Measurements from ENCODE around the gene ALDH1A3.

Gene ALDH1A3

DNA sequence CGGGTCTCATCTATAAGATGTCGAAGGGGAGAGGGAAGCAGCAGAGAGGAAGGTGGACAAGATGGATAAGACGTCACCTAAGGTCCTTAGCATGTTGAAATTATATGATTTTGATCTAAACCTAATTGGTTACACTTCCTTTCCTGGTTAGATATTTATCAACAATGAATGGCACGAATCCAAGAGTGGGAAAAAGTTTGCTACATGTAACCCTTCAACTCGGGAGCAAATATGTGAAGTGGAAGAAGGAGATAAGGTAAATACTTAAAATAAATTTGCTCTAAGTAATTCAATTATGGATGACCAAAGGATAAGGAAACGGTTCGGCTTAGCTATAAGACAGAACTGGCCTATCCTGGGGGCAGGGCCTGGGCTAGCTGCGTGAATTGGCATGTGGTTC lies 5.5 kb downstream of the ALDH1A3 start:
- no peak for DNase-seq

DNA sequence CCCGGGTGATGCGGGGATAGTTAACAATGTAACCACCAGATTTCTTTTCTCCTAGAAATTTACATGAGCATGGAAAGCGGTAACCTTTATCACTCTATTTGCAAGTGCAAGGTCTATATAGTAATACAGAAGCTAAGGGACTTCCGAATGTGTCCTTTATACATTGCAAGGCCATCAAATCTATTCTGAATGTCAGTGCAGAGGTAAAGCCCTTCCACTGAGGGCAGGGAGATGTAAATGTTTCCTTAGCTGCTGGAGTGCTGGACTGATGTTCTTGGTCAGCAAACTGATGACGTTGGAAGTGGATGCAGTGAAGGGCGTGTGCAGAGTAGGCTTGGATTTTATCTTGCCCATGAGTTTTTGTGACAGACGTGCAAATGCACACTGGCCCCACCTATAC lies 6.2 kb downstream of the ALDH1A3 start:
- no peak for DNase-seq

DNA sequence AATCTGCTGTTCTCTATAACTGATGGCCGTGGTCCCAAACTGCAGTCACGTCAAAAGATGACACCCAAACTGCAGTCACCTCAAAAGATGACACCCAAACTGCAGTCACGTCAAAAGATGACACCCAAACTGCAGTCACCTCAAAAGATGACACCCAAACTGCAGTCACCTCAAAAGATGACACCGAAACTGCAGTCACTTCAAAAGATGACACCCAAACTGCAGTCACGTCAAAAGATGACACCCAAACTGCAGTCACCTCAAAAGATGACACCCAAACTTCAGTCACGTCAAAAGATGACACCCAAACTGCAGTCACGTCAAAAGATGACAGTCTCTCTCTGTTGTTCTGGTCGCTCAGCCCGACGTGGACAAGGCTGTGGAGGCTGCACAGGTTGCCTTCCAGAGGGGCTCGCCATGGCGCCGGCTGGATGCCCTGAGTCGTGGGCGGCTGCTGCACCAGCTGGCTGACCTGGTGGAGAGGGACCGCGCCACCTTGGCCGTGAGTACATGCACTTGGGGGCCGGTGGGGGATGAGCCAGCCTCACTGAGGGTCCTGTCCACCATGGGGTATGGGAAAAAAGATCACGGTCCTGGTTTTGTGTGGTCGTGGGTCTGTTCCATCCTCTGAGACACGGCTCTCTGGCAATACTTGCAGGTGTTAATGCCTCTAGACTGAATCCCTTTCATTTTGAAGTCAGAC lies 7.7 kb downstream of the ALDH1A3 start:
- no peak for DNase-seq

DNA sequence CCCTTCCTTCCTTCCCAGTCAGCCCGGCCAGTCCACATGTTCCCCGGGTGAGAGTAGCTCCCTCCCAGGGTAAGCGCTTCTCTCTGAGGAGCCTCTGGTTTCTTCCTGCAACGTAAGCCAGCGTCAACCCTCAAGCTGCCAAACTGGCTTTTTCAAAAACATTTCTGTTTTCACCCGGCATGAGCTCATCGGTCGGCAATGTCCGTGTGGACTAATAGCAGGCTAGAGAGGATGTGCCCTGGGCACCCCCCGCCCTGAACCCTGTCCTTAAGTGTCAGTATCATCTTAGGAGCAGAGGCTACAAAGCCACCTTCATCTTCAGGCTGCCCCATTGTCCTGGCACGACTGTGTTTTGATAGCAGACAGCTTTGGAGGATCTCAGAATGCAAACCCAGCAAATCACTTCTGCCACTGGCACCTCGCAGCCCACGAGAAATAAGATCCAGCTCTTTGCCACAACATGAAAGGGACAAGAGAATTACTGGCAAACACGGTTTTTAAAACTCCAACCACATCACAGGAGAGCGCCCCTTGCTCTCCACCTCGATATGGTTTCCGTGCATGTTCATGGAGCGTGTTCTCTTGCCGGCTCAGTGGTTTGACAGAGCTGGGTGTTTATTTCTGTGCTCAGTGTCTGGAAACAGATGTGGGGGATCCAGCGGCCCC lies 9.9 kb downstream of the ALDH1A3 start:
- no peak for DNase-seq

DNA sequence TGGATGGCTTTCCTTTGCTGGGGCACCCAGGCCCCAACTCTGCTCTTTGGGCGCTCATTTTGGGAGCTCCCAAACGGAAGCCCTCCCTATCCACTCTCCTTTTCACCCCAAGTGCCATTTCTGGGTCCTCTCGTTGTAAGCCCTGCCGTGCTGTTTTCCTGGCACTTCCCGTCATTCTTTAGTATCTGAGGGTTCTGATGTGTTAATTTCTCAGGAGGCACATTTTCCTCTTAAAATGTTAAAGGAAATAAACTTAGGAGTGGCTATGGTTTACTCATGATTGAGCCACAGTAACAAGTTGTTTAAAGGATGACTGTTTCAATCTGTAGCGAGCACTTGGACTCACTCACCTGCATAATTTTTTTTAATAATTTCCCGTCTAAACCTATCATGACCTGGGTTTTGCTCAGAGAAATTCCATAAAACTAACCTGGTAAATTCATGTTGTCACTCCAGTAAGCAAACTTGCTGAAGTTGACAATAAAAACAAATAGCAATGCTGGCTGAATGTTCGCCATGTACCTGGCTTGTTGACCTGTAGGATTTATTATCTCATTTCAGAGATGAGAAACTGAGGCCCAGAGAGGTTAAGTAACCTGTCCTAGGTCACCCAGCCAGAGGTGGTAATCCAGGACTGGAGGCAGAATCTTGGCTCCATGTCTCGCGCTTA lies 10.6 kb downstream of the ALDH1A3 start:
- no peak for DNase-seq

DNA sequence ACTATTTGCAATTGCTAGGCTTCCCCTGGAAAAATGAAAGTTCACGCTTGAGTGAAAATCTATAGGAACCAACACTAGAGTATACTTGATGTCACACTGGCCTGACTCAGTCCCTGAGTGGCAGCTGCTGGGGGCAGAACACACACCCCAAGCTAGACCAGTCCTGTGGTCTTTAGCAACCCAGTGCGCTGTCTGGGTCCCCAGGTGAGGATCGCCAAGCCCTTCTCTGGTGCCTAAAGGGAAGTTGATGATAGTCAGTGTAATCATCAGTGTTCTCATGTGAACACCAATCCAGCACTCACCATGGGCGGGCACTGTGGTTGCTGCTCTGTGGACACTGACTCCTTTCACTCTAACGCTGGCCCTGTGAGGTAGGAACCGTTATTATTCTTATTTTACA lies 11.2 kb downstream of the ALDH1A3 start:
- DNase-seq: no peak

DNA sequence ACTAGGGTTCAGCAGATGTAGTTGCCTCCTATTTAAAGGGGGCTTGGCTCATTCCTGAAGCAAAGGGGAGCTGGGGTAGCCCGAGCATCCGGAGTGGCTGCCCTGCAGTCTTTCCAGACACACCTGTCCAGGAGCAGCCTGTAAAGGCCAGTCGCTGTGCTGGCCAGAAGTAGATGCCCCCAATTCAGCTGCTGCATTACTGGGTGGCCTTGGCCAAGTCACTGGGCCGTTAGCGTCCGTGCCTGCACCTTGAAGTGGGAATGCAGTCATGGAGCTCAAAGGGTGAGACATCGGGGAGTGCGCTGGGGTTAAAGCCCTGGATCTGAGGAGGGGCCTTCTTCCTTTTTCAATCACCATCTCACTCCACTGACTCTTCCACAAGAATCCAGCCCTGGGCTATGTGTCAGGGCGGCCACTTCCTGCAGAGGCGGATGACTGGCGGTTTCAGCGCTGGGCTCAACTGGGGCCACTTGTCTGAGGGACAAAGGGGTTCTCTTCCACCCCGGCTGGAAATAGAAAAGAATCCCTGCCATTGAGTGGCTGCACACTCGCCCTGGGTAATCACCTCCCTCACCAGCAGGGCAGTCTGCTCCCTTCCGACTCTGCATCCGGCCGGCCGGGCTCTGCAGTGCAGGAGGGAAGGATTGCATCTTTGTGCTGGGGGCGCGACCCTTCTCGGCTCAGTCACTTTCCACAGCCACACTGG lies 11.8 kb downstream of the ALDH1A3 start:
- DNase-seq: no peak

DNA sequence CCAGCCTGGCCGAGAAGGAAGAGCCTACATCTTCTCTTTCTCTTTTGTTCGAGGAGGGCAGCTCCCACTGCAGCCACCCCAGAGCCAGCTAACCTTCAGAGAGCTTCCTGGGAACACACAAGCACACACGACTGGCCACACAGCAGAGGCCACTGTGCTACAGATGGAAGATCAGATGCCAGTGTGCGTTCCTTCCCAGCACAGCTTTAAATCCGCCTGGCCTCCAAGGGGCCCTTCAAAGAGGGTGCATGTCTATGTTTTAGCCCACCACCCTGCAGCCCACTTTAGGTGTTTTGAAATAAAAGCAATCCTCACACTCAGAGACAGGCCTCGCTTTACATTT lies 12.4 kb downstream of the ALDH1A3 start:
- no peak for DNase-seq

DNA sequence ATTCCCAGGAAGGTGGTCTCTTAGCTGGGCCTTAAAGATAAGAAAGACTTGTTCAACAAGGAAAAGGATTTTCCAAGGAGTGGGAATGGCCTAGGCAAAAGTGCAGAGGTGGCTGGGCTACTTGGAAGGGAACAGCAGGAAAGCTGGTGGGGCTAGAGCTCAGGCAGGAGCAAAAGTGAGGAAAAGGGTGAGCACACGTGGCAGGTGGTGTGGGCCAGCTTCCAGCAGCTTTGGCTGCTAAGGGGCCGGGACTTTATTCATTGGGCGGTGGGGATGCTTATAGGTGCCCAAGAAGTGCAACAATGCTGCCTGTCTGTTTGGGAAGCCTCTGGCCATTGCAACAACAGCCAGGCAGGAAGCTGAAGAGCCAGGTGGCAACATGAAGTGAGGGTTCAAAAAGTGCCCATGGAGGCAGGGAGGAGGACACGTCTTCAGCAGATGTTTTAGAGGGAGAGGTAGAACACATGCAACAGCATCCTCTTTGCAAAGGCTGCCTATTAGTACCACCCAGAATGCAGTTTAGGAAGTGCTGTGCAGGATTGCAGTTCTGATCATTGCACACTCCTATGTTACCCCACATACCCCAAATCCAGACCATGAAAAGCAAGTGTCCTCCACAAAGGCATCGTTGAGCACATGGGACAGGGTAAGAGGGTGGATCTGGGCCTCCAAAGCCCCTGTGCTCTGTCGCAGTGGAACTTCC lies 13.8 kb downstream of the ALDH1A3 start:
- DNase-seq: no peak

DNA sequence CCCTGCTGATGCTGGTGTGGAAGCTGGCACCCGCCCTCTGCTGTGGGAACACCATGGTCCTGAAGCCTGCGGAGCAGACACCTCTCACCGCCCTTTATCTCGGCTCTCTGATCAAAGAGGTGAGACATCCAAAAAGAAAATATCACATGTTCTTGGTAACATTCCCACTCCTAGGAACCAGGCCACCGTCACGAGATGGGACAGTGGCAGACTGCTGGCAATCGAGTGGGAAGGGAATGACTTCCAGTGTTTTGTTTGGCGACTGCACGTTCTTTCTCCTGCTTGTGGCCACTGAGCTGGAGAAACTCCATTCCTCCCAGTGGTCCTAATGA lies 14.3 kb downstream of the ALDH1A3 start:
- DNase-seq: no peak

DNA sequence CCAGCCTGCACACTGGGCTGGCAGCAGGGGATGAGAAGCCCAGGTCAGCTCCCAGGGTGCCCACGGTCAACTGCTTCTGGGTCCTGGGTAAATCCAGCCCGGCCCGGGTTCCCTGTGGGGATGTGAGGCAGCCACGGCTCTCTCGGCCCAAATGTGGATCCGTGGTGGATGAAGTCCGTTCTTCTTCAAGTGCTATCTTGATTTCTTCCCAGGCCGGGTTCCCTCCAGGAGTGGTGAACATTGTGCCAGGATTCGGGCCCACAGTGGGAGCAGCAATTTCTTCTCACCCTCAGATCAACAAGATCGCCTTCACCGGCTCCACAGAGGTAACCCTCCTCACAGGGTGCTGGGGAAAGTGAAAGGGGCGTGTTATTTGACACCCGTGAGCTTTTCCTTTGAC lies 16.1 kb downstream of the ALDH1A3 start:
- DNase-seq: no peak

DNA sequence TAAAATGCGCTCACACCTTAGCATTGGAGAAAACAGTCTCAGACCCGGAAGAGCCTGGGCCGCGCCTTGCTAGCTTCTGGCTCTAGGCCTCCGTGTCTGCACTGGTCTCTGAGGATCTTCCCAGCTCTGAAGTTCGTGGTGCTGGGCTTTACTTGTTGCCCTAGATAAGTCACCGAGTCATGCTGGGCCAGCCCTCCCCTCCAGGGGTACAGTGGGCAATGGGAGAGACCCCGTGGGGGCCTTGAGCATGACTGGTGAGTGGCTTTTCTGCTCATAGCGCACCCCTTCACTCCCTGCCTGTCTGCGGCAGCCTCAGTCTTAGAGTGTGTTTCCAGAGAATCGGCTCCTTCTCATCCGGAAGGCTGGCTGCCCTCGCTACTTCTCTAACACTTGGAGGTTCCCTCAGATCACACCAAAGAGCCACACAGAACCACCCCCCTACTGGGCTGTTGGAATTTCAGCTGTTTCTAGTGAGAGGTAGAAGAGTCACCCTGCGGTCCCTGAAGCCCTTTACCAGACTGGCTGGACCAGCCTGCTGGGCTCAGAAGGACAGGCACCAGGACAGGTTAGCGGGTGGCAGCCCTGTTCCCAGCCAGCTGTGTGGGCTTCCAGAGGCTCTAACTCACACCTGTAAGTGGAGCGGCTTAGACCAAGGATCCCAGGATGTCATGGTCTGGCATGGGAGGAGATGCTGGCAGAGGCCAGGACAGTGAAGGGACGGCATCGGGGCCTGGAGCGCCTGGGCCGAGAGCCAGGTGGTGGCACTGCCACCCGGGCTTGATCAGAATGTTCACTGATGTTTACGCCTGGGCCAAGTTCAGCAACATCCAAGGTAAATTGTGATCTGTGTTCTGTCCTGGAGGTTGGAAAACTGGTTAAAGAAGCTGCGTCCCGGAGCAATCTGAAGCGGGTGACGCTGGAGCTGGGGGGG lies 17.9 kb downstream of the ALDH1A3 start:
- no peak for DNase-seq

DNA sequence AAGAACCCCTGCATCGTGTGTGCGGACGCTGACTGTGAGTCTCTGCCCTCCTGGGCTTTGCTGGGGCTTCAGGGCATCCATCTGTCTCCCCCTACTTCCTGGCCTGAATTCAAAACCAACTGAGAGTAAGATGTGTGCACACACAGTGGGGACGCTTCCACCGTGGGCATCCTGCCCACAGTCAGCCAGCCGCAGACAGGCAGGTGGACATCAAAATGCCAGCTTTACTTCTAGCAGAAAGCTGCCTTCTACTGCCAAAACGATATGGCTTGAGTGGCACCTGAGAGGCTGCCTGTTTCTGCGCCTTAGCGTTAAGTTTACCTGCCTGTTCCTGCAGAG lies 18.5 kb downstream of the ALDH1A3 start:
- DNase-seq: no peak

DNA sequence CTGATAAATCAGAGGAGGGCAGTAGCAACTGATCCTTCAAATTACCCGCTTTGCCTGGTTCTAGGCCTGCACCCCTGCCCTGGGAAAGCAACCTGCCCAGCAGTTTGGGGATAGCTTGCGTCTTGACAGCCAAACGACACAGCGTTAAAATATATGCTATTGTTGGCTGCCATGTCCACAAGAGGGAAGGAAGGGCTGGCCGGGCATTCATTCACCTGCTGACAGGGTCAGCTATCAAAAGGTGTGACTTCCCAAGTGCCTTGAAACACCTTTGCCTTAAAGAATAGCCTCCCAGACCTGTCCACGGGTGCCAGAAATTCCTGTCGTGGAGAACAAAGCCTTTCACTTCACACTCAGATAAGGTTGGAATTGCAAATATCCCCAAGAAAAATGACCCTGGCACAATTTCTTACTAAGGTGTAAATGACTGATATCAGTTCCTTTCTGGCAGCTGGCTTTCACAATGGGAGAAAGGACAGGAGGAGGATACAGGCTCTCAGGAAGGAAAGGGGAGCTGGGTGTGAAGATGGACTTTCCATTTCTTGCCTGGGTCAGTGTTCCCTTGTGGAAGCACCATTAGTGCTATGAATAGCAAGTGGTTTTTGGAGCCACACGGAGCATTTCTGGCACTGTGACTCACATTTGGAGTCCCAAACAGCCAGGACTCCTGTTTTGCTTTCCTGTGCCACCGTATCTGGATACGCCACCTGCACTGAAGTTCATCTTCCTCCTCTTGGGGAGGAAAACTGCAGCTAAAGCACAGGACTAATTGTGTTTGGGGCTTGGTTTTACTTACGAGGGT lies 19.2 kb downstream of the ALDH1A3 start:
- no peak for DNase-seq

DNA sequence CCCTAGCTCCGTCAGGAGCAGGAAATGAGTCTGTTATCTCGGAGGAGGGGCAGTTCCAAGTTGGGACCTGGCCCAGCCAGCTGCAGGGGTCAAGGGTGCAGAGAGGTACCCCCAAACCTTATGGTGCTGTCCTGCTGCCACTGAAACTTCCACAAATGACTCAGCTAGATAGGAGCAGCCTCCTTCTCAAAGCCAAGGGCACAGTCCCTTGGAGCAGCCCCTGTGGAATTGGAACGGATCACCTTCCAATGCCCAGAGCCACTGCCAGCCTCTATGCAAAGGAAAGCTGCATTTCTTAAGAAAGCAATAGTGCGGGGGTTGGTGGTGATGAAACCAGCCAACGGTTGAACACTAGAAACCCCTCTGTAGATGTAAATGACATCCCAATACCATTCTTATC lies 20.0 kb downstream of the ALDH1A3 start:
- DNase-seq: no peak

DNA sequence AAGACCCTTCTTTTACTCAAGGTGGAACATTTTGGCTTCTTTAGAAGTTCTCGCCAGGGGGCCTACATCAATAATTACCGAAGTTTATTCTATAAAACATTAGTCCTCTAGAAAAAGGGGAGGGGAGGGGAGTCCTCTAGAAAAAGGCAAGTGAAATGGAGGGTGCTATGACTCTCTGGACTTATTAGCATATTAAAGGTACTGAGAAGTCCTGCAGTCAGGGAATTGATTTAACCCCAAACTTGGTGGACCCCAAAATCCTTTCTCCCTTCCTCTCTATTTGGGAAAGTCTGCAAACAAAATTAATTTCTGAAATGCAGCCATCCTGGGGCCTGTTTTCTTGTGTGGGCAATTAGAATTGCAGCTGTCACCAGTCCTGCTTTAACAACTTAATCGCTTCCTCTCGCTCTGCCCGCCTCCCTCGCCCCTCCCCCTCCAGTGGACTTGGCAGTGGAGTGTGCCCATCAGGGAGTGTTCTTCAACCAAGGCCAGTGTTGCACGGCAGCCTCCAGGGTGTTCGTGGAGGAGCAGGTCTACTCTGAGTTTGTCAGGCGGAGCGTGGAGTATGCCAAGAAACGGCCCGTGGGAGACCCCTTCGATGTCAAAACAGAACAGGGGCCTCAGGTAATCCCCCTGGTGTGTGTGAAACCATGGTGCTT lies 20.6 kb downstream of the ALDH1A3 start:
- no peak for DNase-seq

DNA sequence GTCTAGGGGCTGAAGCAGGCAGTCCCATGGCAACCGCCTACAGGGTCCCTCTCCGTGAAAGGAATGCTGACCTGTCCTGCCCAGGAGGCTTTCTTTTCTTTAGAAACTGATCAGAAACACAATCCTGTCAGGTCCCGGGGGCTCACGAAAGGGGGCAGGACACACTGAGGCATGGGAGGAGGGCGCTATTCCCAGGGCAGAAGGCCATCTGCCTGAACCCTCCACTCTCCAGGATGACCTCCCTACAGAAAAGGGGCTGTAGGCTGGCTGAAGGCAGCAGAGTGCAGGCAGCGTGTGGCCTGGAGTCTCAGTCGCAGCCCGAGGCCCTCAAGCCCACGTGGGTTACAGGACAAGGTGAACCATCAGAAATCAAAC lies 21.2 kb downstream of the ALDH1A3 start:
- DNase-seq: no peak

DNA sequence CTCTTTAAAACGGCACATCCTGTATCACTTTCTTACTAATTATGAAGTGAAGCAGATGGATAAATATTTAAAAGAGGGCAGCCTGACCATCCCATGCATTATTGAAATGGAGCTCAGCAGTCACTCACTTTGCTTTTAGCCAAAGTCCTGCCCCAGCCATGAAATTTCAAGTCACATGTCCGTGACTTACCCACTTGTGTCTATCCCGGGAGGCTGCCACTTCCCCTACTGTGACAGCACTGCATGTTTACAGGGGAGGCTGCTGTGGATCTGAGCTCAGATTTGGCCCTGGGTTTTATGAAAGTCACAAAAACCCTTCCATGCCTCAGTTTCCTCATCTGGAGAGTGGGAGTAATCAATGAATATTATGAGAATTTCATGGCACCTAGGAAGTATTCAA lies 21.7 kb downstream of the ALDH1A3 start:
- no peak for DNase-seq

DNA sequence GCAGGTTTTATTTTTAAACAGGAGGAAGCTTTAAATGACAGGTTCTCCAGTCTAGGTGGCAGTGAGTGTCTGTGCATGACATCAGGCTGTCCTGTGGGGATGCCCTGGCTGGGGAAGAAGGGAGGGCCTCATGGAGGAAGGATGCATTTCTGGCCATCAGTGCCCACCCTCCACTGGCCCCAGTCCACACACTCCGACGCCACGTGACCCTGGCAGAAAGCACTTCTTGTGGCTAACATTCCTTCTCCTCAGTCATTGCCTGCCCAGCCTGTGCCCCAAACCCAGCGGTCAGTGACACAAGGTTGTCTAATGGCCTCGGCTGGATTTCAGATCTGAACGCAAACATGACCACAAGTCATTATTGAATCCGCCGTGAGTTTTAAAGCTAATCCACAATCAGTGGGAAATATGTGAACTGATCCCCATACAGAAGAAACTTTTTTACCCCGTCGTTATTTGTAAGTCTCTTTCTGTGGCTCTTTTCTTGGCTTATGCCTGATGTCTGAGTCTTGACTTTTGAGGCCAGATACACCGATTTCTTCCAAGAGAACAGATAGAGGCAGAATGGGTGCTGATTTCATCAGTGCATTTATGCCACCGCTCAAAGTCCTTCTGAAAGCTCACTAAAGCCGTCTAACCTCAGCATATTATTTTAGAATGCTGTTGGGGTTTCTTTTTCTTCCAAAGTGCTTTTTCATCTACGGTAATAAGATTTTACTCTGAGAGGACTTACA lies 22.2 kb downstream of the ALDH1A3 start:
- no peak for DNase-seq
